Measurements from ENCODE around the gene DNASE1L1. TPM values are rescaled to one million over a fixed set of nuclear protein-coding genes. Genes with fewer than 3 reads are reported as not detected.

Gene DNASE1L1
- polyA plus RNA-seq = 16.7 to 37.6 TPM (median 17.1 TPM) in 3 replicates
- 3.3 TPM for polyA plus RNA-seq (2011; ENCODE audit: low read depth)
- 17.5 and 29.0 TPM in 2 replicates for polyA plus RNA-seq (2011; cell fraction: cytosol; rRNA removed)
- 26.2 and 31.3 TPM in 2 replicates for polyA plus RNA-seq (2011; cell fraction: nucleus; rRNA removed)
- polyA plus RNA-seq (2012; ENCODE audit: low replicate concordance) = 16.0 and 24.6 TPM in 2 replicates
- polyA minus RNA-seq = 19.7 to 50.7 TPM (median 32.4 TPM) in 3 replicates
- polyA minus RNA-seq (2011; cell fraction: cytosol; rRNA and poly(A)+ RNA removed) = 21.1 TPM
- 15.4 and 18.8 TPM in 2 replicates for polyA minus RNA-seq (2011; cell fraction: nucleus; rRNA and poly(A)+ RNA removed)

GRCh38 chrX:154409222-154409871 lies at the start of gene DNASE1L1:
DNASE1L1 (minus strand) TSS chrX:154409254; CDS start chrX:154405568, 3,686 bp downstream.
- no peak for TF ChIP-seq EZH2 (IDR thresholded peaks at IDR 0.05; ENCODE audit: low read length)
- no peak for TF ChIP-seq CTCF (optimal IDR thresholded peaks at IDR 0.05 in 1 of 3, IDR thresholded peaks at IDR 0.05 in 1 of 3, conservative IDR thresholded peaks at IDR 0.05 in 1 of 3; ENCODE audit: extremely low read depth in 1 of 3, insufficient read depth in 2 of 3, low read length in 3 of 3)
- DNase-seq (ENCODE audit: low read depth, low spot score) (no peak), FAIRE-seq (no peak)
- Histone ChIP-seq H3K27ac (ENCODE audit: control insufficient read depth, insufficient read depth, low read length) (peak within 1 kb of the TSS; percentile 26), H4K20me1 (ENCODE audit: control insufficient read depth, extremely low read depth, insufficient read depth, low read length) (no peaks in the 10 kb centered on the region), H3K9me3 (ENCODE audit: control insufficient read depth, low read depth, low read length) (no peaks in the 10 kb centered on the region), H3K9me1 (ENCODE audit: control insufficient read depth, extremely low read depth, insufficient read depth, low read length) (no peaks in the 10 kb centered on the region), H3K27me3 (ENCODE audit: control insufficient read depth, extremely low read depth, insufficient read depth, low read length) (no peaks in the 10 kb centered on the region), H3K4me3 (ENCODE audit: control insufficient read depth in 2 of 3, extremely low read depth in 1 of 3, insufficient read depth in 2 of 3, low read depth in 1 of 3, low read length in 3 of 3) (peak within 1 kb of the TSS; percentile 45 to 51 (median 49)), H2AFZ (ENCODE audit: control insufficient read depth, low read length) (no peak within 1 kb of the TSS), H3K9ac (ENCODE audit: control insufficient read depth, extremely low read depth, insufficient read depth, low read length) (peak within 1 kb of the TSS; percentile 33), H3K36me3 (ENCODE audit: control insufficient read depth in 2 of 2, extremely low read depth in 1 of 2, insufficient read depth in 2 of 2, low read length in 2 of 2) (peaks cover 0 to 1% of the 10 kb centered on the region in 2 experiments), H3K4me2 (ENCODE audit: control insufficient read depth, extremely low read depth, insufficient read depth, low read depth, low read length) (peak within 1 kb of the TSS; percentile 66), H3K4me1 (ENCODE audit: control insufficient read depth, extremely low read depth, insufficient read depth, low read length) (peaks cover 17% of the 10 kb centered on the region), H3K79me2 (ENCODE audit: control insufficient read depth, insufficient read depth, low read length) (no peaks in the 10 kb centered on the region)
- dilution Hi-C loops (cut with MboI; ENCODE audit: extremely low pct_ligation_motif_present, low sequenced_read_pairs) = no loop called here

GRCh38 chrX:154458116-154458953 lies 49.3 kb upstream of the DNASE1L1 start, which contains the start of gene PLXNA3:
PLXNA3 (plus strand) TSS chrX:154458281; CDS start chrX:154460184, 1,903 bp downstream.
- no peaks in the 10 kb centered on the region for H4K20me1 ChIP-seq (ENCODE audit: control insufficient read depth, extremely low read depth, insufficient read depth, low read length)
- TF ChIP-seq CTCF (optimal IDR thresholded peaks at IDR 0.05 in 1 of 3, IDR thresholded peaks at IDR 0.05 in 1 of 3, conservative IDR thresholded peaks at IDR 0.05 in 1 of 3; ENCODE audit: extremely low read depth in 1 of 3, insufficient read depth in 2 of 3, low read length in 3 of 3) = no peak
- TF ChIP-seq EZH2 (IDR thresholded peaks at IDR 0.05; ENCODE audit: low read length) = no peak
- peak within 1 kb of the TSS; percentile 48 to 62 (median 51) for H3K4me3 ChIP-seq (ENCODE audit: control insufficient read depth in 2 of 3, extremely low read depth in 1 of 3, insufficient read depth in 2 of 3, low read depth in 1 of 3, low read length in 3 of 3)
- dilution Hi-C loops (cut with MboI; ENCODE audit: extremely low pct_ligation_motif_present, low sequenced_read_pairs) = no loop called here
- FAIRE-seq = no peak
- peaks cover 8% of the 10 kb centered on the region for H3K79me2 ChIP-seq (ENCODE audit: control insufficient read depth, insufficient read depth, low read length)
- H3K27me3 ChIP-seq (ENCODE audit: control insufficient read depth, extremely low read depth, insufficient read depth, low read length) = no peaks in the 10 kb centered on the region
- H3K9ac ChIP-seq (ENCODE audit: control insufficient read depth, extremely low read depth, insufficient read depth, low read length) = peak within 1 kb of the TSS; percentile 41
- H3K4me2 ChIP-seq (ENCODE audit: control insufficient read depth, extremely low read depth, insufficient read depth, low read depth, low read length) = peak within 1 kb of the TSS; percentile 66
- H3K36me3 ChIP-seq (ENCODE audit: control insufficient read depth in 2 of 2, extremely low read depth in 1 of 2, insufficient read depth in 2 of 2, low read length in 2 of 2) = peaks cover 0 to 3% of the 10 kb centered on the region in 2 experiments
- peaks cover 4% of the 10 kb centered on the region for H3K4me1 ChIP-seq (ENCODE audit: control insufficient read depth, extremely low read depth, insufficient read depth, low read length)
- H3K9me1 ChIP-seq (ENCODE audit: control insufficient read depth, extremely low read depth, insufficient read depth, low read length) = no peaks in the 10 kb centered on the region
- H3K9me3 ChIP-seq (ENCODE audit: control insufficient read depth, low read depth, low read length) = no peaks in the 10 kb centered on the region
- H2AFZ ChIP-seq (ENCODE audit: control insufficient read depth, low read length) = no peak within 1 kb of the TSS
- DNase-seq (ENCODE audit: low read depth, low spot score) = no peak
- no peak within 1 kb of the TSS for H3K27ac ChIP-seq (ENCODE audit: control insufficient read depth, insufficient read depth, low read length)

Data from keratinocyte (primary cell).